Endothelial cell of umbilical vein (primary cell): ENCODE data around the gene CDCP1. TPM values are rescaled to one million over a fixed set of nuclear protein-coding genes. Genes with fewer than 3 reads are reported as not detected.

ENCODE experiments used
- BruUV-seq: library from RNA; stranded (reverse); fragments of 400-500 nt; replicated peaks from 2 replicates; lab custom pipeline; 2021; lab: Mats Ljungman, UMichigan
- CTCF ChIA-PET: fragments of 300-600, 350-600 bp; sonication (Branson Sonifier 250); formaldehyde crosslinking; loops from one replicate; lab custom pipeline; 2021; ENCODE audit warnings: antibody characterized with exemption, inconsistent platforms; lab: Charles Lee
- POLR2A ChIA-PET: fragments of 300-600, 350-600 bp; sonication (Branson Sonifier 250); formaldehyde crosslinking; loops from one replicate; lab custom pipeline; 2021; ENCODE audit warnings: antibody characterized with exemption, inconsistent platforms; lab: Charles Lee
- DNase-seq: peaks from one replicate; pipeline ENCODE4 v3.0.0-alpha.2; 2011; ENCODE audit warnings: low read depth, low spot score
- FAIRE-seq: peaks from 2 replicates; lab custom pipeline; 2011; peaks lifted over from hg19 to GRCh38; lab: Jason Lieb, UNC
- H2AFZ ChIP-seq: 2 replicates; pipeline ENCODE4 v1.6.0; 2012; ENCODE audit warnings: low read depth, low read length, control low read depth, inconsistent platforms
- H3K27ac ChIP-seq: 2 replicates; pipeline ENCODE4 v1.5.1; 2011; ENCODE audit warnings: low read depth, mild to moderate bottlenecking, control low read depth, low read length, moderate library complexity; ENCODE audit not compliant: insufficient read depth
- H3K27me3 ChIP-seq, 2 experiments: 2 replicates each; pipeline versions ENCODE4 v1.6.0 to v1.6.1; 2011; ENCODE audit warnings: low read length in 2 of 2, mixed read lengths in 1 of 2; ENCODE audit not compliant: control insufficient read depth in 2 of 2, insufficient read depth in 2 of 2
- H3K36me3 ChIP-seq, 2 experiments: 2 replicates in 1 of 2; 3 replicates in 1 of 2; pipeline ENCODE4 v1.5.1; 2011; ENCODE audit warnings: low read length in 2 of 2, mild to moderate bottlenecking in 1 of 2, moderate library complexity in 1 of 2; ENCODE audit not compliant: control insufficient read depth in 2 of 2, insufficient read depth in 2 of 2; ENCODE audit errors: extremely low read depth in 1 of 2
- H3K4me1 ChIP-seq: 3 replicates; pipeline ENCODE4 v1.5.1; 2011; ENCODE audit warnings: mild to moderate bottlenecking, low read length; ENCODE audit not compliant: control insufficient read depth, insufficient read depth; ENCODE audit errors: extremely low read depth
- H3K4me2 ChIP-seq: 2 replicates; pipeline ENCODE4 v1.6.1; 2011; ENCODE audit warnings: low read length, control low read depth, mixed read lengths; ENCODE audit not compliant: insufficient read depth
- H3K4me3 ChIP-seq, 3 experiments: fragments of 200-600 bp in 1 of 3; sonication (generic), shearing (Covaris generic) in 1 of 3; replicated peaks in 1 of 3; 2 replicates each; pipeline ENCODE4 v1.5.1; 2011 to 2016; ENCODE audit warnings: control low read depth in 3 of 3, low read length in 3 of 3, mild to moderate bottlenecking in 2 of 3, inconsistent platforms in 1 of 3, low read depth in 1 of 3, moderate library complexity in 1 of 3; ENCODE audit not compliant: insufficient read depth in 1 of 3
- H3K79me2 ChIP-seq: 2 replicates; pipeline ENCODE4 v1.6.0; 2012; ENCODE audit warnings: low read length, inconsistent platforms; ENCODE audit not compliant: control insufficient read depth, insufficient read depth
- H3K9ac ChIP-seq: replicated peaks from 2 replicates; pipeline ENCODE3; 2011; ENCODE audit warnings: low read length, control low read depth; ENCODE audit not compliant: insufficient read depth; ENCODE audit errors: extremely low read depth
- H3K9me1 ChIP-seq: replicated peaks from 3 replicates; pipeline ENCODE4 v1.6.0; 2011; ENCODE audit warnings: mild to moderate bottlenecking, low read length; ENCODE audit not compliant: control insufficient read depth, insufficient read depth; ENCODE audit errors: extremely low read depth
- H3K9me3 ChIP-seq: replicated peaks from 2 replicates; pipeline ENCODE4 v1.5.1; 2012; ENCODE audit warnings: low read length, inconsistent platforms; ENCODE audit not compliant: control insufficient read depth, insufficient read depth
- H4K20me1 ChIP-seq: replicated peaks from 2 replicates; pipeline ENCODE3; 2011; ENCODE audit warnings: mild to moderate bottlenecking, low read length; ENCODE audit not compliant: control insufficient read depth, insufficient read depth; ENCODE audit errors: extremely low read depth
- EZH2 ChIP-seq: IDR thresholded peaks from 2 replicates; pipeline ENCODE4 v1.6.1; 2012; ENCODE audit warnings: borderline replicate concordance, low read depth, mild to moderate bottlenecking, moderate library complexity, low read length, inconsistent platforms; ENCODE audit not compliant: severe bottlenecking
- FOS ChIP-seq: IDR thresholded peaks from 2 replicates; pipeline ENCODE4 v1.6.1; 2011; ENCODE audit warnings: mild to moderate bottlenecking, low read length, moderate library complexity, borderline replicate concordance; ENCODE audit not compliant: insufficient read depth
- GATA2 ChIP-seq: IDR thresholded peaks from 2 replicates; pipeline ENCODE4 v1.7.0; 2011; ENCODE audit warnings: low read depth, mild to moderate bottlenecking, moderate library complexity, mixed read lengths, low read length; ENCODE audit not compliant: insufficient read length, insufficient read depth
- JUN ChIP-seq: IDR thresholded peaks from 2 replicates; pipeline ENCODE4 v1.6.1; 2011; ENCODE audit warnings: borderline replicate concordance, low read depth; ENCODE audit not compliant: insufficient read length, insufficient read depth
- MYC ChIP-seq: IDR thresholded peaks from one replicate; pipeline ENCODE4 v1.6.1; 2011; ENCODE audit warnings: mild to moderate bottlenecking, low read depth, low read length
- POLR2A ChIP-seq: IDR thresholded peaks from 2 replicates; pipeline ENCODE4 v1.6.1; 2012; ENCODE audit warnings: low read depth, mild to moderate bottlenecking, control low read depth, low read length
- POLR2AphosphoS5 ChIP-seq: IDR thresholded peaks from 2 replicates; pipeline ENCODE4 v1.6.1; 2012; ENCODE audit warnings: low read depth, mild to moderate bottlenecking, control low read depth, low read length, moderate library complexity; ENCODE audit not compliant: insufficient read depth
- dilution Hi-C: fragments of 300-500 bp; cut with MboI; formaldehyde crosslinking; loops from one replicate; pipeline ENCODE4 v1.15.0; 2019; ENCODE audit warnings: low sequenced_read_pairs; ENCODE audit not compliant: extremely low pct_ligation_motif_present
- intact Hi-C: fragments of 100-400 bp; cut with micrococcal nuclease; formaldehyde crosslinking; loops from one replicate; pipeline ENCODE4 v1.10.0; 2022
- polyA plus RNA-seq, 4 experiments: library from polyadenylated mRNA; depleted of rRNA in 3 of 4; stranded (reverse) in 3 of 4; unstranded in 1 of 4; fragments of >200 nt; gene quantifications; 2 replicates each; pipeline versions ENCODE4 v1.2.1 to v1.2.3, GENCODE V29; 2011 to 2012; ENCODE audit warnings: missing spikeins in 1 of 4
- total RNA-seq: library from RNA; stranded (reverse); gene quantifications from 2 replicates; pipeline ENCODE4 v1.2.3, GENCODE V29; 2021
- TF ChIP-seq, protein P1 (sequence below): IDR thresholded peaks from 2 replicates; pipeline ENCODE4 v1.6.1; 2011; ENCODE audit not compliant: insufficient read depth, insufficient read length
- TF ChIP-seq, protein P2 (sequence below), 2 donors: IDR thresholded peaks; 1 replicate in 1 of 2; 2 replicates in 1 of 2; pipeline ENCODE4 v1.5.1; 2011; ENCODE audit warnings: low read length in 2 of 2, mild to moderate bottlenecking in 2 of 2, moderate library complexity in 2 of 2, control low read depth in 1 of 2, inconsistent platforms in 1 of 2, low read depth in 1 of 2; ENCODE audit not compliant: insufficient read depth in 1 of 2; ENCODE audit errors: extremely low read depth in 1 of 2

Gene CDCP1
- total and polyA plus RNA-seq, 2 donors (not counting 3 experiments of a cell fraction or from before 2014, with no cell fraction given): 0.01 to 0.22 TPM

DNA sequence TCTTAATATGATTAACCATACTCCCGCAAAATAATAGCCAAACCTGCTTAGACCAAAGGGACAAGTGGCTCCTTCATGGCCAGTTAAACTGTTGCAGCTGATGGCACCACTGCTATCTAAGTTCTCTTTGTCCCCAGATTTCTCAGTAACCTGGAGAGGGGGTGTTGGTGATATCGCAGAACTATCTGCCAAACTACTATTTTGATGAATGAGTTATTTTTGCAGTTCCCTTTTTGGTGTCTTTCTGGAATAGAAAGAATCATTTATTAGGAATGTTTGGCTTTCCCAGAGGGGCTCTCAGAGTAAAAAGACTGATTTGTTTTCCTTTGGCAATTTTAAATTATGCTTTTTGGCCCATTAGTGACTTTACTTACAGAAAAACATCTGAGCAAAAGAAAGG, 87.0 kb downstream of the CDCP1 start:
- intact Hi-C loops: no loop called here
- Histone ChIP-seq H3K4me1 (peaks cover 7% of the 10 kb centered on the region), H3K4me3 (no peak overlapping the region), H3K9me3 (no peaks in the 10 kb centered on the region), H3K27me3 (no peaks in the 10 kb centered on the region), H3K9me1 (no peaks in the 10 kb centered on the region), H3K4me2 (no peak overlapping the region), H3K36me3 (no peaks in the 10 kb centered on the region), H3K27ac (no peak overlapping the region), H2AFZ (no peak overlapping the region), H3K79me2 (no peaks in the 10 kb centered on the region), H3K9ac (no peak overlapping the region), H4K20me1 (no peaks in the 10 kb centered on the region)
- ChIA-PET POLR2A (no interaction called here), CTCF (no interaction called here)
- dilution Hi-C loops: no loop called here
- no TSS peak for BruUV-seq
- DNase-seq (no peak), FAIRE-seq (no peak)
- no peak for TF ChIP-seq JUN
- TF ChIP-seq, protein P1, sequence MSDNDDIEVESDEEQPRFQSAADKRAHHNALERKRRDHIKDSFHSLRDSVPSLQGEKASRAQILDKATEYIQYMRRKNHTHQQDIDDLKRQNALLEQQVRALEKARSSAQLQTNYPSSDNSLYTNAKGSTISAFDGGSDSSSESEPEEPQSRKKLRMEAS: no peak
- no peak for TF ChIP-seq EZH2
- TF ChIP-seq, protein P2, sequence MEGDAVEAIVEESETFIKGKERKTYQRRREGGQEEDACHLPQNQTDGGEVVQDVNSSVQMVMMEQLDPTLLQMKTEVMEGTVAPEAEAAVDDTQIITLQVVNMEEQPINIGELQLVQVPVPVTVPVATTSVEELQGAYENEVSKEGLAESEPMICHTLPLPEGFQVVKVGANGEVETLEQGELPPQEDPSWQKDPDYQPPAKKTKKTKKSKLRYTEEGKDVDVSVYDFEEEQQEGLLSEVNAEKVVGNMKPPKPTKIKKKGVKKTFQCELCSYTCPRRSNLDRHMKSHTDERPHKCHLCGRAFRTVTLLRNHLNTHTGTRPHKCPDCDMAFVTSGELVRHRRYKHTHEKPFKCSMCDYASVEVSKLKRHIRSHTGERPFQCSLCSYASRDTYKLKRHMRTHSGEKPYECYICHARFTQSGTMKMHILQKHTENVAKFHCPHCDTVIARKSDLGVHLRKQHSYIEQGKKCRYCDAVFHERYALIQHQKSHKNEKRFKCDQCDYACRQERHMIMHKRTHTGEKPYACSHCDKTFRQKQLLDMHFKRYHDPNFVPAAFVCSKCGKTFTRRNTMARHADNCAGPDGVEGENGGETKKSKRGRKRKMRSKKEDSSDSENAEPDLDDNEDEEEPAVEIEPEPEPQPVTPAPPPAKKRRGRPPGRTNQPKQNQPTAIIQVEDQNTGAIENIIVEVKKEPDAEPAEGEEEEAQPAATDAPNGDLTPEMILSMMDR (IDR thresholded peaks at IDR 0.05; ENCODE audit: extremely low read depth in 1 of 2, insufficient read depth in 1 of 2, low read depth in 1 of 2, low read length in 2 of 2): no peak
- TF ChIP-seq MYC: no peak
- TF ChIP-seq GATA2: no peak
- no peak for TF ChIP-seq POLR2A
- no peak for TF ChIP-seq FOS
- TF ChIP-seq POLR2AphosphoS5: no peak
